ENCODE measurements around the gene NFATC3. TPM values are rescaled to one million over a fixed set of nuclear protein-coding genes. Genes with fewer than 3 reads are reported as not detected.

NFATC3 gene
- total RNA-seq, 4 donors from 2014 or later = 22.6 to 74.0 (median 48.4) TPM

GRCh38 chr16:68073902-68074760 is 11.0 kb upstream of the NFATC3 start:
- Histone ChIP-seq H3K4me3 (no peak overlapping the region), H3K9me3 (no peaks in the 10 kb centered on the region), H3K27me3 (no peaks in the 10 kb centered on the region), H3K27ac (no peak overlapping the region), H3K36me3 (no peaks in the 10 kb centered on the region), H3K4me1 (no peaks in the 10 kb centered on the region)
- no peak for DNase-seq
- TF ChIP-seq CTCF (IDR thresholded peaks at IDR 0.05) (no peak), POLR2A (IDR thresholded peaks at IDR 0.05) (no peak)
- intact Hi-C loops (cut with DNase I; ENCODE audit: low total_unique reads) = no loop called here

- intact Hi-C loops (cut with DNase I; ENCODE audit: low total_unique reads) = no loop called here
- no peaks in the 10 kb centered on the region for H3K36me3 ChIP-seq
- DNase-seq = no peak
- no peaks in the 10 kb centered on the region for H3K27me3 ChIP-seq
- no peaks in the 10 kb centered on the region for H3K9me3 ChIP-seq
- H3K4me3 ChIP-seq = no peak overlapping the region
- peaks cover 4 to 8% of the 10 kb centered on the region in 2 donors for H3K4me1 ChIP-seq
- TF ChIP-seq CTCF (IDR thresholded peaks at IDR 0.05) (no peak), POLR2A (IDR thresholded peaks at IDR 0.05) (no peak)
- no peak overlapping the region for H3K27ac ChIP-seq
Observed at GRCh38 chr16:68074850-68075555, 10.2 kb upstream of the NFATC3 start.

GRCh38 chr16:68075980-68076379 is 9.2 kb upstream of the NFATC3 start:
- H3K27ac ChIP-seq = no peak overlapping the region
- H3K4me3 ChIP-seq = no peak overlapping the region
- DNase-seq = no peak
- TF ChIP-seq CTCF (IDR thresholded peaks at IDR 0.05) = no peak
- no peak for TF ChIP-seq POLR2A (IDR thresholded peaks at IDR 0.05)
- no peaks in the 10 kb centered on the region for H3K9me3 ChIP-seq
- no peaks in the 10 kb centered on the region for H3K27me3 ChIP-seq
- no peaks in the 10 kb centered on the region for H3K36me3 ChIP-seq
- H3K4me1 ChIP-seq = peaks cover 8 to 11% of the 10 kb centered on the region in 2 donors
- intact Hi-C loops (cut with DNase I; ENCODE audit: low total_unique reads) = no loop called here

- Histone ChIP-seq H3K27me3 (no peaks in the 10 kb centered on the region), H3K4me1 (peaks cover 8 to 11% of the 10 kb centered on the region in 2 donors), H3K27ac (no peak overlapping the region), H3K36me3 (no peaks in the 10 kb centered on the region), H3K4me3 (no peak overlapping the region), H3K9me3 (no peaks in the 10 kb centered on the region)
- intact Hi-C loops (cut with DNase I; ENCODE audit: low total_unique reads) = no loop called here
- no peak for TF ChIP-seq POLR2A (IDR thresholded peaks at IDR 0.05)
- TF ChIP-seq CTCF (IDR thresholded peaks at IDR 0.05) = no peak
- no peak for DNase-seq
Observed at GRCh38 chr16:68076560-68076959, 8.6 kb upstream of the NFATC3 start.

Measured in uterus (tissue), 4 donors.